ENCODE data around the gene TLL2.

The TLL2 gene

GRCh38 chr10:96541921-96542320 is 28.2 kb upstream of the TLL2 start:
- ChIA-PET POLR2A (no interaction called here), CTCF (interaction anchor here (1.6 kb wide), 1 partner anchor 16 kb away, joined by 3 read pairs; no protein-coding TSS in a partner anchor)
- TF ChIP-seq, protein P1, sequence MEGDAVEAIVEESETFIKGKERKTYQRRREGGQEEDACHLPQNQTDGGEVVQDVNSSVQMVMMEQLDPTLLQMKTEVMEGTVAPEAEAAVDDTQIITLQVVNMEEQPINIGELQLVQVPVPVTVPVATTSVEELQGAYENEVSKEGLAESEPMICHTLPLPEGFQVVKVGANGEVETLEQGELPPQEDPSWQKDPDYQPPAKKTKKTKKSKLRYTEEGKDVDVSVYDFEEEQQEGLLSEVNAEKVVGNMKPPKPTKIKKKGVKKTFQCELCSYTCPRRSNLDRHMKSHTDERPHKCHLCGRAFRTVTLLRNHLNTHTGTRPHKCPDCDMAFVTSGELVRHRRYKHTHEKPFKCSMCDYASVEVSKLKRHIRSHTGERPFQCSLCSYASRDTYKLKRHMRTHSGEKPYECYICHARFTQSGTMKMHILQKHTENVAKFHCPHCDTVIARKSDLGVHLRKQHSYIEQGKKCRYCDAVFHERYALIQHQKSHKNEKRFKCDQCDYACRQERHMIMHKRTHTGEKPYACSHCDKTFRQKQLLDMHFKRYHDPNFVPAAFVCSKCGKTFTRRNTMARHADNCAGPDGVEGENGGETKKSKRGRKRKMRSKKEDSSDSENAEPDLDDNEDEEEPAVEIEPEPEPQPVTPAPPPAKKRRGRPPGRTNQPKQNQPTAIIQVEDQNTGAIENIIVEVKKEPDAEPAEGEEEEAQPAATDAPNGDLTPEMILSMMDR (IDR thresholded peaks at IDR 0.05; ENCODE audit: control extremely low read depth, extremely low read depth, low read depth, missing control alignments) = no peak
- DNase-seq (ENCODE audit: extremely low spot score) = no peak

DNA sequence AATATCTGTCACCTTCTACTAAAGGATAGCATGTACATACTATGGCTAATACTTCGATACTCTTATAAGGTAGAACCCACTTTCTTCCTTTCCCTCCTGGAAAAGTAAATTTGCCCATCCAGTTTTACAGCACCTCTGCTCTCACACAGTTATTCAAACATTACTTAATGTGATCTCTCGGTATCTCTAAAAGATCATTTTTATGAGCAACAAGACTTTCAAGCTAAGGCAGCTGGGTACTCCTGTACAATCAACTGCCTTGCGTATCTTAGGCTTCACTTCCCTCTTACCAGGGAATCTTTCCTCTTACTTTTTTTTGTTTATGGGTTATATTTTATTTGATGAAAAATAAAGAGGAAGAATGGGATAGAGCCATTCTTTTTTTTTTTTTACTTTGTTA is 26.5 kb upstream of the TLL2 start:
- CTCF ChIA-PET = no interaction called here
- POLR2A ChIA-PET = interaction anchor here (0.7 kb wide), 1 partner anchor 169 kb away, joined by 4 read pairs; no protein-coding TSS in a partner anchor
- TF ChIP-seq, protein P1 (IDR thresholded peaks at IDR 0.05; ENCODE audit: control extremely low read depth, extremely low read depth, low read depth, missing control alignments) = no peak
- no peak for DNase-seq (ENCODE audit: extremely low spot score)

- POLR2A ChIA-PET = no interaction called here
- no peak for DNase-seq (ENCODE audit: extremely low spot score)
- TF ChIP-seq, protein P1 (IDR thresholded peaks at IDR 0.05; ENCODE audit: control extremely low read depth, extremely low read depth, low read depth, missing control alignments) = no peak
- CTCF ChIA-PET = interaction anchor here (1.2 to 1.3 kb wide), 2 partner anchors 25 to 143 kb away, joined by 3 to 5 read pairs; partner anchors contain the start of gene TLL2
Observed at GRCh38 chr10:96538683-96539082, 25.0 kb upstream of the TLL2 start.

- TF ChIP-seq, protein P1 (IDR thresholded peaks at IDR 0.05; ENCODE audit: control extremely low read depth, extremely low read depth, low read depth, missing control alignments) = no peak
- no peak for DNase-seq (ENCODE audit: extremely low spot score)
- ChIA-PET CTCF (interaction anchor here (0.7 to 1.6 kb wide), 4 partner anchors 8 to 25 kb away, joined by 3 to 4 read pairs (median 4); partner anchors contain the start of gene TLL2), POLR2A (no interaction called here)
Observed at GRCh38 chr10:96536129-96536528, 22.4 kb upstream of the TLL2 start.

DNA sequence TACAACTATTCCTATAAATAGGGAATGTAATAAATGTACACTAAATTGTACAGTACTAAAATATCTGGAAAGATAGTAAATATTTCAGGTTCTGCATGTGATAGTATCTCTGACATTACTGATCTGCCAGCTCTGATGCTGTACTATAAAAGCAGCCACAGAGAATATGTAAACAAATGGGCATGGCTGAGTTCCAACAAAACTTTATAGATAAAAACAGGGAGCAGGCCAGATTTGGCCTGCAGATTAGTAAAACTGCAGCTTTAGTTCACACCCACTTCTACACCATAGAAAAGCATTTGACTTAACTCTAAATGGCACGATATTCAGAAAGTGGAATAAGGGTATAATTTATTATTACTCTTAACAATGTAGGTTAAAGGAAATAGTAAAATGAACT is 18.8 kb upstream of the TLL2 start:
- TF ChIP-seq, protein P1 (IDR thresholded peaks at IDR 0.05; ENCODE audit: control extremely low read depth, extremely low read depth, low read depth, missing control alignments) = no peak
- ChIA-PET CTCF (interaction anchor here (1.9 kb wide), 1 partner anchor 22 kb away, joined by 5 read pairs; no protein-coding TSS in a partner anchor), POLR2A (no interaction called here)
- no peak for DNase-seq (ENCODE audit: extremely low spot score)

DNA sequence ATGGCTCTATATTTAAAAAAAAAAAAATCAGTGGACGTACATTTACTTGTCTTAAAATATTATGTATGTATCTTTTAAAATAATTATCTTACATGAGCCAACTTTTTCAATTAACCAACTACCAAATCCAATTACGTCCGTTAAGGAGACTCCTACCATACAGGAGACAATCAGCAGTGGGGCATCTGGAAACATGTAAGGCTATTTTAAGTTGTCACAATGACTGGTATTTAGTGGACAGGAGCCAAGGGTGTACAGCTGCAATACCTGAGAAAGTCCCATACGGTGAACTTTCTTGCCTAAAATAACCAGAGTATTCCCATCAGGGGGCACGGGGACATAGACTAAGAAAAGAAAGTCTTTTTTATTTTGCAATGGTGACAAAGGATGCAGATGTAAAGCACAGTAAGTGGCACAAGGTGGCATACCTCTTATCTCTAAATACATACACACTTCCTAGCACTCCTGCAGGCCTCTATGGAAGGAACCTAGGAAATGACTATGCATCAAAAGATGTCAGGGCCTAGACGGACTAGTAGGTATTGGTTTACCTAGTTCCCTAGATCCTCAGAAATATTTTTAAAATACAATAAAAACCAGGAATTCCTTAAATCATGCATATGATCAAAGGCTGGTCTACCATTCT is 16.0 kb upstream of the TLL2 start:
- DNase-seq (ENCODE audit: extremely low spot score) = no peak
- TF ChIP-seq, protein P1 (IDR thresholded peaks at IDR 0.05; ENCODE audit: control extremely low read depth, extremely low read depth, low read depth, missing control alignments) = no peak
- CTCF ChIA-PET = interaction anchor here (0.7 kb wide), 1 partner anchor 23 kb away, joined by 3 read pairs; no protein-coding TSS in a partner anchor
- POLR2A ChIA-PET = no interaction called here

Measured in GM10248 (cell line).